Measurements from ENCODE around the gene KCNMB1. TPM values are rescaled to one million over a fixed set of nuclear protein-coding genes. Genes with fewer than 3 reads are reported as not detected.

Gene KCNMB1
- total RNA-seq, 1 donor from 2014 or later: 1.3 TPM

DNA sequence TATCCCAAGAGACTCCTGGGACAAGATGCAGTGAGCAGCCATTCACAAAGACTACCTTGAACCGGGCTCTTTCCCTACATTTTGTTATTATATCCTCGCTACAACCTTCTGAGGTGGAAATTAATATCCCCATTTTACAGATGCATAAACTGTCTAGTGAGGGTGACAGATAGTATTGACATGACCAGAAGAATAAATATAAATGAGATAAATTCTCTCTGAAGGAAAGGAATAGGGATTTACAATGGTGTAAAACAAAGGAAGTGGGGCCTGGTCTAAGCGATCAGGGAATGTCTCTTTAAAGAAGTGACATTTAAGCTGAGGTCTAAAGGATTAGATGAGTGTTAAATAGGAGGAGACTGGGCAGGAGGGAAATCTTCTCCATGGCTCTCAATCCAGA, 43.5 kb upstream of the KCNMB1 start:
- Histone ChIP-seq H3K4me1 (peaks cover 6% of the 10 kb centered on the region), H3K36me3 (no peaks in the 10 kb centered on the region), H3K9me3 (replicated peaks) (peaks cover 11% of the 10 kb centered on the region), H3K4me3 (no peak overlapping the region), H3K27me3 (ENCODE audit: low read depth) (peaks cover 39% of the 10 kb centered on the region), H3K27ac (replicated peaks) (no peak overlapping the region)
- TF ChIP-seq, protein P1, sequence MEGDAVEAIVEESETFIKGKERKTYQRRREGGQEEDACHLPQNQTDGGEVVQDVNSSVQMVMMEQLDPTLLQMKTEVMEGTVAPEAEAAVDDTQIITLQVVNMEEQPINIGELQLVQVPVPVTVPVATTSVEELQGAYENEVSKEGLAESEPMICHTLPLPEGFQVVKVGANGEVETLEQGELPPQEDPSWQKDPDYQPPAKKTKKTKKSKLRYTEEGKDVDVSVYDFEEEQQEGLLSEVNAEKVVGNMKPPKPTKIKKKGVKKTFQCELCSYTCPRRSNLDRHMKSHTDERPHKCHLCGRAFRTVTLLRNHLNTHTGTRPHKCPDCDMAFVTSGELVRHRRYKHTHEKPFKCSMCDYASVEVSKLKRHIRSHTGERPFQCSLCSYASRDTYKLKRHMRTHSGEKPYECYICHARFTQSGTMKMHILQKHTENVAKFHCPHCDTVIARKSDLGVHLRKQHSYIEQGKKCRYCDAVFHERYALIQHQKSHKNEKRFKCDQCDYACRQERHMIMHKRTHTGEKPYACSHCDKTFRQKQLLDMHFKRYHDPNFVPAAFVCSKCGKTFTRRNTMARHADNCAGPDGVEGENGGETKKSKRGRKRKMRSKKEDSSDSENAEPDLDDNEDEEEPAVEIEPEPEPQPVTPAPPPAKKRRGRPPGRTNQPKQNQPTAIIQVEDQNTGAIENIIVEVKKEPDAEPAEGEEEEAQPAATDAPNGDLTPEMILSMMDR (IDR thresholded peaks at IDR 0.05; ENCODE audit: borderline replicate concordance): no peak
- intact Hi-C loops (cut with micrococcal nuclease): no loop called here
- DNase-seq: no peak

DNA sequence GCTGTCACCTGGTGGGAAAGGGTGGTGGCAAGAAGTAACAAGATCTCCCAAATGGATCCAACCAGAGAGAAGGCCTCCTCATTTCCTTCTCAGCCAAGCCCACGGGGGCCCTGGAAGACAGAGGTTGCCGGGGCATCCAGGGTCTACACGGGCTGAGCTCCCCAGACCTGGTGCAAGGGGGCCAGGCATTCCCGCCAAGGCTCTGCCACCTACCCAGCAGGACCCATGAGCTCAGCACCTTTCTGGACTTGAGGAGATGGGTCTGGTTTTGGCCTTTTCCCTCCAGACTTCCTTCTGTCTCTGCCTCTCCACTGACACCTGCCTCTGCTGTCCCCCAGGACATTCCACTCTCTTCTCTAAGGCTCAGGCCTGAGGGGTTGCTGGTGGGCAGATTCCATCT, 42.4 kb upstream of the KCNMB1 start:
- peaks cover 46% of the 10 kb centered on the region for H3K27me3 ChIP-seq (ENCODE audit: low read depth)
- no peak overlapping the region for H3K27ac ChIP-seq (replicated peaks)
- no peak for DNase-seq
- no peaks in the 10 kb centered on the region for H3K36me3 ChIP-seq
- peaks cover 16% of the 10 kb centered on the region for H3K4me1 ChIP-seq
- TF ChIP-seq, protein P1 (IDR thresholded peaks at IDR 0.05; ENCODE audit: borderline replicate concordance): no peak
- no peak overlapping the region for H3K4me3 ChIP-seq
- intact Hi-C loops (cut with micrococcal nuclease): no loop called here
- peaks cover 11% of the 10 kb centered on the region for H3K9me3 ChIP-seq (replicated peaks)

DNA sequence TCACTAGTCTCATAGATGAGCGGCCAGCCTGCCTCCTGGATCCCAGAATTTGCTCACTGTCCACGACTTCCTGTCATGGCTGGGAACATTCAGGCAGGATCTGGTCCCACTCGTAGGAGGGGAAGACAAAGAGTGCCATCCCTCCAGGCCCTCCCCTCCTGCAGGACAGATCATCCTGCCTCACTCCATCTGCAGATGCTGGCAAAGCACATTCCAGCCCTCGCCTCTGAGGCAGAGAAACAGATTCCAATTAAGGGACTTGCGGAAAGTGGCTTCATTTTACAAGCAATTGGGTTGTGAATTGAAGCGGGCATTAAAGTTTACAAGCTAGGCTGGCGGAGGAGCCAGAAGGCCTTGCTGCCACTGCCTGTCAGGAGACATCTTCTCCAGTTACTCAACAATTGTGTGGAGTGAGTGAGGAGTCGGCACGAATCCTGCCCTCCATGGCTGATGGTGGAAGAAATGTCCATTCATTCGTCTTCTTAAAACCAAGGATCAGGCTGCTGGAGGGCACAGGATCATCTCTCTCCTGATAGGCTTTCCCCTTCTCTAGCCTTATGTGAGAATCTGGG, 41.8 kb upstream of the KCNMB1 start:
- TF ChIP-seq, protein P1 (IDR thresholded peaks at IDR 0.05; ENCODE audit: borderline replicate concordance): no peak
- H3K4me1 ChIP-seq: peaks cover 20% of the 10 kb centered on the region
- no peaks in the 10 kb centered on the region for H3K36me3 ChIP-seq
- no peak overlapping the region for H3K27ac ChIP-seq (replicated peaks)
- H3K9me3 ChIP-seq (replicated peaks): peaks cover 11% of the 10 kb centered on the region
- no peak overlapping the region for H3K4me3 ChIP-seq
- DNase-seq: no peak
- intact Hi-C loops (cut with micrococcal nuclease): no loop called here
- H3K27me3 ChIP-seq (ENCODE audit: low read depth): peaks cover 50% of the 10 kb centered on the region

DNA sequence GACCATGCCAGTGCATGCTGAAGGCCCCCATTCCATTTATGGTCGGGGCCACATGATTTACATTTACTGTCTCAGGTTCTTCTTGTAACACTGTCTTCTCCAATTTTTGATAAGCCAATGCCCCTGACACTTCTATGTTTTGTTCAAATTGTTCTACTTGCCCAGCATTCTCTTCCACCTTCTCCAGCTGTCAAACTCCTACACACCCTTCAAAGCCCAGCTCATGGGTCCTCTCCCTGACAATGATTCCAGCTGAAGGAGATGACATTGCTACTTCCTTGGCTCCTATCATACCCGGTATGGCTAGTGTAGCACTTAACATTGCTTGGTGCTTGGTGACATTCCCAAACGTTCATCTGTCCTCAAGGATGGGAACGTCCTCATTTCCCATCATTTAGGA, 41.1 kb upstream of the KCNMB1 start:
- H3K4me1 ChIP-seq: peaks cover 27% of the 10 kb centered on the region
- intact Hi-C loops (cut with micrococcal nuclease): no loop called here
- H3K27ac ChIP-seq (replicated peaks): no peak overlapping the region
- TF ChIP-seq, protein P1 (IDR thresholded peaks at IDR 0.05; ENCODE audit: borderline replicate concordance): no peak
- no peak for DNase-seq
- no peak overlapping the region for H3K4me3 ChIP-seq
- H3K9me3 ChIP-seq (replicated peaks): peaks cover 11% of the 10 kb centered on the region
- peaks cover 50% of the 10 kb centered on the region for H3K27me3 ChIP-seq (ENCODE audit: low read depth)
- no peaks in the 10 kb centered on the region for H3K36me3 ChIP-seq

DNA sequence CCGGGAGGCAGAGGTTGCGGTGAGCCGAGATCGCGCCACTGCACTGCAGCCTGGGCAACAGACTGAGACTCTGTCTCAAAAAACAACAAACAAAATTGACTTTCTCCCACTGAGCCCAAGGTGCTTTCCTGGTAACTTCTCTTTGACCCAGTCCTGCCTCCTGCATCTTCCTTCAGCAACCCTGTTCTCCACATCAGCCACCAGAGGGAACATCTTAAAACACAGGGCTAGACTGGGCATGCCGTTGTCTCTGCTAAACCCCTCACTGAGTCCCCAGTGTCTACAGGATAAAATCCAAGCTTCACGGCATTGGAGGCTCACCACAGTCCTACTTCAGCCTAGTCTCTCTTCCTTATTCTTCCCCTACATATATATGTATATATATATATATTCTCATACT, 39.8 kb upstream of the KCNMB1 start:
- DNase-seq: no peak
- intact Hi-C loops (cut with micrococcal nuclease): loop anchor here (10.0 kb wide), 2 partner anchors 164 to 324 kb away; partner anchors contain the start of gene FOXI1
- H3K9me3 ChIP-seq (replicated peaks): peaks cover 11% of the 10 kb centered on the region
- peaks cover 50% of the 10 kb centered on the region for H3K27me3 ChIP-seq (ENCODE audit: low read depth)
- H3K27ac ChIP-seq (replicated peaks): no peak overlapping the region
- TF ChIP-seq, protein P1 (IDR thresholded peaks at IDR 0.05; ENCODE audit: borderline replicate concordance): no peak
- peaks cover 30% of the 10 kb centered on the region for H3K4me1 ChIP-seq
- no peaks in the 10 kb centered on the region for H3K36me3 ChIP-seq
- no peak overlapping the region for H3K4me3 ChIP-seq
